B cell (primary cell): ENCODE data around the gene SEC24D.
"Not testable (repeated sequence)": the region's sequence is repeated elsewhere in the genome, so short reads cannot be mapped to it uniquely, and the experiment has no call there.

Experiments
- CTCF ChIP-seq: fragments of 200-600 bp; IDR thresholded peaks from one replicate; pipeline ENCODE4 v1.8.0; 2022; ENCODE audit warnings: antibody characterized with exemption, mild to moderate bottlenecking
- EZH2 ChIP-seq: IDR thresholded peaks from 2 replicates; pipeline ENCODE4 v1.6.1; 2012; ENCODE audit warnings: borderline replicate concordance, low read depth, mild to moderate bottlenecking, moderate library complexity, low read length; ENCODE audit not compliant: insufficient read depth, poor library complexity, severe bottlenecking

GRCh38 chr4:118782886-118783285 is 53.0 kb downstream of the SEC24D start:
- TF ChIP-seq CTCF, EZH2: not testable (repeated sequence)
